Mammary epithelial cell (primary cell): ENCODE data around the gene ARL4D.

Source experiments
- EZH2 ChIP-seq: IDR thresholded peaks from 2 replicates; pipeline ENCODE4 v1.6.1; 2012; ENCODE audit warnings: low read length, inconsistent platforms, borderline replicate concordance
- TF ChIP-seq, protein P1 (sequence below), 2 donors: IDR thresholded peaks in 1 of 2; conservative IDR thresholded peaks in 1 of 2; 2 replicates each; pipeline ENCODE4 v1.5.1; 2011 to 2012; ENCODE audit warnings: inconsistent platforms in 2 of 2, low read length in 2 of 2, mild to moderate bottlenecking in 2 of 2, control low read depth in 1 of 2, low read depth in 1 of 2; ENCODE audit not compliant: insufficient read depth in 1 of 2; ENCODE audit errors: extremely low read depth in 1 of 2

DNA sequence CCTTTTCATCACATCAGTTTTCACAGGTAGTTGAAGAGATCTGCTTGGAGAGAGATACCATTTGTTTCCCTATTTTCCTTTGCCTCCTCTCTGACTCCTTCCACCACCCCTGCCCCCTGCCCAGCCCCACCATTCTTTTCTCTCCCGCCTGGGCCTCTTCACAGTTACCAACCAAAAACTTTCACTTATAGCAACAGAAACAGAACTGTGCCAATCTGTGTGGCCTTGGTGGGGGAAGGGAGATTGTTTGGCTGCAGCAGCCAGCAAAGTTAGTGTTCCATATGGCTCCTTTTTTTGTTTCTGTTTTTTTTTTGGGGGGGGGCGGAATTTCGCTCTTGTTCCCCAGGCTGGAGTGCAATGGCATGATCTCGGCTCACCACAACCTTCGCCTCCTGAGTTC is 17.2 kb upstream of the ARL4D start:
- TF ChIP-seq, protein P1, sequence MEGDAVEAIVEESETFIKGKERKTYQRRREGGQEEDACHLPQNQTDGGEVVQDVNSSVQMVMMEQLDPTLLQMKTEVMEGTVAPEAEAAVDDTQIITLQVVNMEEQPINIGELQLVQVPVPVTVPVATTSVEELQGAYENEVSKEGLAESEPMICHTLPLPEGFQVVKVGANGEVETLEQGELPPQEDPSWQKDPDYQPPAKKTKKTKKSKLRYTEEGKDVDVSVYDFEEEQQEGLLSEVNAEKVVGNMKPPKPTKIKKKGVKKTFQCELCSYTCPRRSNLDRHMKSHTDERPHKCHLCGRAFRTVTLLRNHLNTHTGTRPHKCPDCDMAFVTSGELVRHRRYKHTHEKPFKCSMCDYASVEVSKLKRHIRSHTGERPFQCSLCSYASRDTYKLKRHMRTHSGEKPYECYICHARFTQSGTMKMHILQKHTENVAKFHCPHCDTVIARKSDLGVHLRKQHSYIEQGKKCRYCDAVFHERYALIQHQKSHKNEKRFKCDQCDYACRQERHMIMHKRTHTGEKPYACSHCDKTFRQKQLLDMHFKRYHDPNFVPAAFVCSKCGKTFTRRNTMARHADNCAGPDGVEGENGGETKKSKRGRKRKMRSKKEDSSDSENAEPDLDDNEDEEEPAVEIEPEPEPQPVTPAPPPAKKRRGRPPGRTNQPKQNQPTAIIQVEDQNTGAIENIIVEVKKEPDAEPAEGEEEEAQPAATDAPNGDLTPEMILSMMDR (conservative IDR thresholded peaks at IDR 0.05 in 1 of 2, IDR thresholded peaks at IDR 0.05 in 1 of 2; ENCODE audit: extremely low read depth in 1 of 2, insufficient read depth in 1 of 2, low read depth in 1 of 2, low read length in 2 of 2) = no peak
- TF ChIP-seq EZH2 = no peak
